ENCODE measurements around the gene MCF2L. TPM values are rescaled to one million over a fixed set of nuclear protein-coding genes. Genes with fewer than 3 reads are reported as not detected.

MCF2L gene
- total and polyA plus RNA-seq, 10 of the 15 experiments (the other 5 are each of a cell fraction or from before 2014, with no cell fraction given) = 0.06 to 1.1 (median 0.21) TPM; not detected in 2

- ChIA-PET SMC1A (ENCODE audit: uncharacterized antibody, unreplicated experiment) (no interaction called here), CTCF (no interaction called here), POLR2A (no interaction called here), RAD21 (ENCODE audit: unreplicated experiment) (no interaction called here)
- no peak for DNase-seq (ENCODE audit: low read depth, low spot score)
- H3K9ac ChIP-seq (ENCODE audit: control insufficient read depth, insufficient read depth, low read length) = no peak overlapping the region
- in situ Hi-C loops (cut with MboI) = no loop called here
- no peak for FAIRE-seq
- H3K36me3 ChIP-seq (ENCODE audit: control insufficient read depth in 2 of 2, insufficient read depth in 2 of 2, low read length in 1 of 2) = no peaks in the 10 kb centered on the region
- no TSS peak for BruUV-seq (replicated peaks)
- H3K4me2 ChIP-seq (ENCODE audit: control insufficient read depth, insufficient read depth) = no peak overlapping the region
- TF ChIP-seq ATF7 (IDR thresholded peaks at IDR 0.05; ENCODE audit: low read depth) (no peak), ZBTB40 (IDR thresholded peaks at IDR 0.05; ENCODE audit: borderline replicate concordance) (no peak), HCFC1 (IDR thresholded peaks at IDR 0.05; ENCODE audit: low read length) (no peak), BMI1 (IDR thresholded peaks at IDR 0.05; ENCODE audit: borderline replicate concordance) (no peak), RELB (IDR thresholded peaks at IDR 0.05; ENCODE audit: low read depth) (no peak), REST (IDR thresholded peaks at IDR 0.05; ENCODE audit: low read depth, low read length) (no peak), MEF2B (IDR thresholded peaks at IDR 0.05; ENCODE audit: partially characterized antibody, poor library complexity, severe bottlenecking) (no peak), BCL3 (IDR thresholded peaks at IDR 0.05; ENCODE audit: borderline replicate concordance, insufficient read depth, low read depth, low read length, poor library complexity, severe bottlenecking) (no peak), ZNF24 (IDR thresholded peaks at IDR 0.05) (no peak)
- 28% methylated on average over 14 of the region's 14 CpGs for WGBS (ENCODE audit: insufficient coverage, insufficient replicate concordance, low lambda C conversion rate, missing lambda C conversion rate)
- intact Hi-C loops (cut with micrococcal nuclease; ENCODE audit: unreplicated experiment) = no loop called here
- no peaks in the 10 kb centered on the region for H3K9me3 ChIP-seq (replicated peaks; ENCODE audit: control insufficient read depth, insufficient read depth, low read length)
- H3K79me2 ChIP-seq (ENCODE audit: control insufficient read depth, insufficient read depth, low read length) = no peaks in the 10 kb centered on the region
- H3K27me3 ChIP-seq (replicated peaks in 1 of 2; ENCODE audit: control insufficient read depth in 2 of 2, insufficient read depth in 2 of 2, low read length in 1 of 2) = no peaks in the 10 kb centered on the region
- no peak overlapping the region for H3K4me3 ChIP-seq
- H2AFZ ChIP-seq (ENCODE audit: control insufficient read depth, low read depth, low read length) = no peak overlapping the region
- no peak for ATAC-seq
- no peak overlapping the region for H3K27ac ChIP-seq (ENCODE audit: control insufficient read depth, insufficient read depth)
- H3K4me1 ChIP-seq (ENCODE audit: control insufficient read depth, insufficient read depth, low read length) = no peaks in the 10 kb centered on the region
- H4K20me1 ChIP-seq (ENCODE audit: control insufficient read depth, insufficient read depth) = no peaks in the 10 kb centered on the region
Measured at GRCh38 chr13:113094410-113094800, 125.4 kb downstream of the MCF2L start.
